Rectal smooth muscle tissue (tissue), 1 donor: ENCODE data around the gene OR5L2.
"Not testable (repeated sequence)": the region's sequence is repeated elsewhere in the genome, so short reads cannot be mapped to it uniquely, and the experiment has no call there.

Source experiments
- H3K27ac ChIP-seq: one replicate; pipeline ENCODE4 v1.7.0; 2013; ENCODE audit warnings: low read depth, low read length, inconsistent platforms
- H3K27me3 ChIP-seq: one replicate; pipeline ENCODE4 v1.7.0; 2013; ENCODE audit warnings: low read length; ENCODE audit not compliant: control insufficient read depth, insufficient read depth
- H3K36me3 ChIP-seq: one replicate; pipeline ENCODE4 v1.7.0; 2013; ENCODE audit warnings: low read length; ENCODE audit not compliant: control insufficient read depth, insufficient read depth
- H3K4me1 ChIP-seq: one replicate; pipeline ENCODE4 v1.7.0; 2013; ENCODE audit warnings: low read length; ENCODE audit not compliant: control insufficient read depth, insufficient read depth
- H3K4me3 ChIP-seq: one replicate; pipeline ENCODE4 v1.7.0; 2013; ENCODE audit warnings: low read length
- H3K9ac ChIP-seq: one replicate; pipeline ENCODE4 v1.7.0; 2013; ENCODE audit warnings: low read length

Gene OR5L2

GRCh38 chr11:55872731-55873130 lies 45.7 kb downstream of the OR5L2 start:
- H3K36me3 ChIP-seq, H3K27me3 ChIP-seq, H3K4me1 ChIP-seq, H3K9ac ChIP-seq, H3K27ac ChIP-seq, H3K4me3 ChIP-seq: not testable (repeated sequence)

DNA sequence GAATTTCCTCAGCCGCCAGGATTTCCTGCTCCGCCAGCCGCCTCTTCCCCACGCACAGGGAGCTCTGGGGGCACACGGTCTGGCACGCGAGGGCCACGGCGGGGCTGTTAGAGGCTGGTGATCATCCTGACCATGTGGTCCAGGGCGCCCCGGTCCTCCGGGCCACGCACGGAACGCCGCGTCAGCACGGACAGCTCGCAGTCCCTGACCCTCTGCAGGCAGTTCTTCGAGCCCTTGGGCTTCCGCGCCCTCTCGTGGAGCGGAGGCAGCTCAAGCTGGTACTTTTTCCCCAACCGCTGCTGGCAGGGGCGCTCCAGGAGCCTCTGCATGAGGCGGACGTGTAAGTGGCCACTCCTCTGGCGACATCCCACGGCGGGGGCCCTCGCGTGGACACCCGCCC lies 46.1 kb downstream of the OR5L2 start:
- H3K27ac ChIP-seq, H3K36me3 ChIP-seq, H3K4me3 ChIP-seq, H3K9ac ChIP-seq, H3K4me1 ChIP-seq, H3K27me3 ChIP-seq: not testable (repeated sequence)
